K562 (cell line): ENCODE data around the gene AP3S2. TPM values are rescaled to one million over a fixed set of nuclear protein-coding genes. Genes with fewer than 3 reads are reported as not detected.

ENCODE experiments used
- ATAC-seq: fragments of 200-7000 bp; cut with Tn5 transposase; 3 replicates; pipeline ENCODE4 v1.9.1; 2020; ENCODE audit warnings: moderate library complexity
- BruUV-seq: library from RNA; stranded (reverse); fragments of 400-500 nt; replicated peaks from 2 replicates; lab custom pipeline; 2021; lab: Mats Ljungman, UMichigan
- CTCF ChIA-PET: fragments of 300-600 bp; formaldehyde crosslinking; extraction: SDS; loops from one replicate; lab custom pipeline; 2021; ENCODE audit warnings: low intra/inter-chr PET ratio; lab: Yijun Ruan, JAX
- POLR2A ChIA-PET: fragments of 300-600, 350-650 bp; sonication (Branson Sonifier 250); formaldehyde crosslinking; extraction: SDS; loops from one replicate; lab custom pipeline; 2021; ENCODE audit warnings: antibody characterized with exemption, inconsistent platforms; lab: Yijun Ruan, JAX
- DNase-seq, 4 experiments: peaks; one replicate each; pipeline versions ENCODE4 v3.0.0 to v3.0.0-alpha.2; 2011 to 2018; ENCODE audit warnings: low spot score in 3 of 4, mixed read lengths in 3 of 4; ENCODE audit errors: extremely low read depth in 1 of 4
- FAIRE-seq: peaks from 2 replicates; lab custom pipeline; 2011; peaks lifted over from hg19 to GRCh38; lab: Jason Lieb, UNC
- H2AFZ ChIP-seq: 2 replicates; pipeline ENCODE4 v1.6.0; 2011; ENCODE audit warnings: low read depth, low read length, control low read depth, inconsistent platforms
- H3K27ac ChIP-seq: fragments of 200-600 bp; 3 replicates; pipeline ENCODE4 v1.8.0; 2011; ENCODE audit warnings: low read depth, mild to moderate bottlenecking, control low read depth, inconsistent platforms, low read length, moderate library complexity, mixed read lengths; ENCODE audit errors: extremely low read depth
- H3K27me3 ChIP-seq, 2 experiments: fragments of 300-600 bp in 1 of 2; 2 replicates in 1 of 2; 3 replicates in 1 of 2; pipeline versions ENCODE4 v1.6.0 to v1.8.0; 2011; ENCODE audit warnings: inconsistent platforms in 2 of 2, low read length in 2 of 2, mild to moderate bottlenecking in 1 of 2, mixed read lengths in 1 of 2, moderate library complexity in 1 of 2; ENCODE audit not compliant: control insufficient read depth in 2 of 2, insufficient read depth in 2 of 2
- H3K36me3 ChIP-seq: fragments of 300-600 bp; 3 replicates; pipeline ENCODE4 v1.8.0; 2011; ENCODE audit warnings: mild to moderate bottlenecking, low read length, inconsistent platforms; ENCODE audit not compliant: control insufficient read depth, insufficient read depth
- H3K4me1 ChIP-seq, 2 experiments: fragments of 200-600 bp in 1 of 2; replicated peaks in 1 of 2; 2 replicates in 1 of 2; 3 replicates in 1 of 2; pipeline versions ENCODE4 v1.5.1 to v1.8.0; 2011; ENCODE audit warnings: inconsistent platforms in 2 of 2, low read length in 2 of 2, mild to moderate bottlenecking in 1 of 2, mixed read lengths in 1 of 2, moderate library complexity in 1 of 2; ENCODE audit not compliant: control insufficient read depth in 2 of 2, insufficient read depth in 2 of 2
- H3K4me2 ChIP-seq: 2 replicates; pipeline ENCODE4 v1.6.1; 2011; ENCODE audit warnings: low read length, control low read depth, inconsistent platforms, mixed read lengths; ENCODE audit not compliant: insufficient read depth
- H3K4me3 ChIP-seq: fragments of 200-600 bp; sonication (generic), shearing (Covaris generic); 2 replicates; pipeline ENCODE4 v1.5.1; 2016; ENCODE audit warnings: control low read depth, inconsistent platforms
- H3K79me2 ChIP-seq: fragments of 200-600 bp; 3 replicates; pipeline ENCODE4 v1.8.0; 2011; ENCODE audit warnings: low read length, inconsistent platforms; ENCODE audit not compliant: control insufficient read depth, insufficient read depth
- H3K9ac ChIP-seq, 2 experiments: 2 replicates each; pipeline versions ENCODE4 v1.6.0 to v1.6.1; 2011; ENCODE audit warnings: low read depth in 2 of 2, low read length in 2 of 2, control low read depth in 1 of 2, inconsistent platforms in 1 of 2, mild to moderate bottlenecking in 1 of 2, mixed read lengths in 1 of 2; ENCODE audit not compliant: insufficient read depth in 1 of 2
- H3K9me1 ChIP-seq: one replicate; pipeline ENCODE4 v1.6.0; 2011; ENCODE audit warnings: inconsistent platforms, mild to moderate bottlenecking, low read length, moderate library complexity; ENCODE audit not compliant: control insufficient read depth, insufficient read depth
- H3K9me3 ChIP-seq: replicated peaks from 2 replicates; pipeline ENCODE4 v1.5.1; 2011; ENCODE audit warnings: low read depth, low read length, inconsistent platforms; ENCODE audit not compliant: control insufficient read depth, insufficient read depth
- H4K20me1 ChIP-seq: replicated peaks from 2 replicates; pipeline ENCODE4 v1.6.1; 2011; ENCODE audit warnings: low read length, inconsistent platforms, mixed read lengths; ENCODE audit not compliant: control insufficient read depth, insufficient read depth
- ADNP ChIP-seq: fragments of 200-800 bp; sonication (Bioruptor generic); IDR thresholded peaks from 2 replicates; pipeline ENCODE4 v1.6.1; 2016; ENCODE audit warnings: missing genetic modification characterization, missing compliant biosample characterization
- CAMTA2 ChIP-seq: fragments of 250-450 bp; sonication (Bioruptor Pico); conservative IDR thresholded peaks from 2 replicates; pipeline ENCODE4 v1.5.1; 2022
- E2F4 ChIP-seq: sonication (generic); formaldehyde crosslinking; IDR thresholded peaks from 2 replicates; pipeline ENCODE4 v1.8.0; 2022; ENCODE audit warnings: mild to moderate bottlenecking, low read depth, missing genetic modification reagents
- ERF ChIP-seq: fragments of 450-650 bp; formaldehyde crosslinking; IDR thresholded peaks from 2 replicates; pipeline ENCODE4 v1.4.0; 2020; ENCODE audit warnings: mild to moderate bottlenecking, mixed read lengths
- IFI16 ChIP-seq: fragments of 250-450 bp; sonication (Bioruptor Pico); IDR thresholded peaks from 2 replicates; pipeline ENCODE4 v2.1.2; 2022; ENCODE audit warnings: mild to moderate bottlenecking, inconsistent platforms
- MAFF ChIP-seq: IDR thresholded peaks from 2 replicates; pipeline ENCODE4 v1.6.1; 2012; ENCODE audit warnings: low read length, improper control_type of control experiment
- MAFG ChIP-seq: fragments of 450-650 bp; conservative IDR thresholded peaks from 2 replicates; pipeline ENCODE4 v1.6.1; 2016; ENCODE audit warnings: missing genetic modification characterization, missing compliant biosample characterization
- MCM5 ChIP-seq: fragments of 450-650 bp; IDR thresholded peaks from 2 replicates; pipeline ENCODE4 v1.6.1; 2016; ENCODE audit warnings: low read depth
- NCOA1 ChIP-seq: fragments of 450-650 bp; IDR thresholded peaks from 2 replicates; pipeline ENCODE4 v1.6.1; 2016; ENCODE audit warnings: low read depth
- NCOR1 ChIP-seq: fragments of 450-650 bp; IDR thresholded peaks from 2 replicates; pipeline ENCODE4 v1.6.1; 2016; ENCODE audit warnings: mild to moderate bottlenecking, moderate library complexity
- NFIC ChIP-seq: fragments of 450-650 bp; IDR thresholded peaks from 2 replicates; pipeline ENCODE4 v1.6.1; 2017; ENCODE audit warnings: mild to moderate bottlenecking, inconsistent platforms
- NONO ChIP-seq, 2 experiments: fragments of 200-400 bp in 1 of 2; fragments of 450-650 bp in 1 of 2; formaldehyde crosslinking in 1 of 2; IDR thresholded peaks; 2 replicates each; pipeline ENCODE4 v1.6.1; 2017; ENCODE audit warnings: low read depth in 2 of 2, mild to moderate bottlenecking in 2 of 2, moderate library complexity in 2 of 2, low read length in 1 of 2
- RBBP5 ChIP-seq: fragments of 200-600 bp; sonication (generic); IDR thresholded peaks from 2 replicates; pipeline ENCODE4 v1.6.1; 2012; ENCODE audit warnings: borderline replicate concordance, mild to moderate bottlenecking, low read length, control low read depth, inconsistent platforms; ENCODE audit not compliant: insufficient read depth, poor library complexity, severe bottlenecking
- RBFOX2 ChIP-seq: fragments of 200-400 bp; formaldehyde crosslinking; IDR thresholded peaks from 2 replicates; pipeline ENCODE4 v1.6.1; 2017; ENCODE audit warnings: low read depth, mild to moderate bottlenecking, low read length, moderate library complexity
- SMARCE1 ChIP-seq: fragments of 450-650 bp; IDR thresholded peaks from 2 replicates; pipeline ENCODE4 v1.7.1; 2016; ENCODE audit warnings: mild to moderate bottlenecking
- SRSF7 ChIP-seq: fragments of 200-400 bp; formaldehyde crosslinking; optimal IDR thresholded peaks from 2 replicates; pipeline ENCODE3; 2017; ENCODE audit warnings: mild to moderate bottlenecking, low read depth, low read length
- TGIF2 ChIP-seq: sonication (generic); formaldehyde crosslinking; IDR thresholded peaks from 2 replicates; pipeline ENCODE4 v1.8.1; 2022; ENCODE audit warnings: mild to moderate bottlenecking, missing genetic modification reagents, moderate library complexity
- THRA ChIP-seq: fragments of 450-650 bp; IDR thresholded peaks from 2 replicates; pipeline ENCODE4 v1.6.1; 2017; ENCODE audit warnings: mild to moderate bottlenecking, moderate library complexity
- ZFP1 ChIP-seq: fragments of 450-650 bp; formaldehyde crosslinking; IDR thresholded peaks from 2 replicates; pipeline ENCODE4 v1.4.0; 2020; ENCODE audit warnings: mild to moderate bottlenecking, mixed read lengths
- ZFX ChIP-seq: sonication (generic); formaldehyde crosslinking; IDR thresholded peaks from 2 replicates; pipeline ENCODE4 v1.8.0; 2022; ENCODE audit warnings: mild to moderate bottlenecking, missing genetic modification reagents, moderate library complexity
- ZNF224 ChIP-seq: sonication (generic); formaldehyde crosslinking; IDR thresholded peaks from 2 replicates; pipeline ENCODE4 v1.8.0; 2022; ENCODE audit warnings: mild to moderate bottlenecking, missing genetic modification reagents
- ZNF316 ChIP-seq: fragments of 450-650 bp; IDR thresholded peaks from 2 replicates; pipeline ENCODE4 v1.6.1; 2016
- ZNF75A ChIP-seq: fragments of 450-650 bp; formaldehyde crosslinking; IDR thresholded peaks from 2 replicates; pipeline ENCODE4 v1.4.0; 2020; ENCODE audit warnings: mild to moderate bottlenecking
- WGBS: fragments of 100-300 bp; shearing (Covaris generic); methylation state at CpG from one replicate; pipeline ENCODE4 v1.1.6; 2016; ENCODE audit warnings: low coverage, mixed read lengths; ENCODE audit not compliant: insufficient coverage; ENCODE audit errors: missing lambda C conversion rate; 5-methylcytosine and 5-hydroxymethylcytosine counted together
- in situ Hi-C: fragments of 300-500 bp; cut with MboI; formaldehyde crosslinking; loops from 4 replicates; pipeline ENCODE4 v1.15.0; 2018; ENCODE audit warnings: inconsistent platforms, mixed read lengths
- intact Hi-C: fragments of 100-400 bp; cut with micrococcal nuclease; formaldehyde crosslinking; loops from 2 replicates; pipeline ENCODE4 v1.14.2; 2022
- polyA plus RNA-seq, 8 experiments: library from polyadenylated mRNA; depleted of rRNA in 4 of 8; stranded (reverse) in 5 of 8; unstranded in 3 of 8; fragments of >200 nt; fragmentation: Nextera tagmentation in 2 of 8; fragmentation: Illumina TruSeq in 1 of 8; extraction: Ambion mirVana in 2 of 8; extraction: Trizol in 1 of 8; gene quantifications; 2 replicates each; pipeline versions ENCODE4 v1.2.1 to v1.2.3, GENCODE V29; 2011 to 2014; ENCODE audit warnings: inconsistent platforms in 1 of 8, missing spikeins in 1 of 8
- total RNA-seq, 7 experiments: library from RNA; depleted of rRNA in 6 of 7; stranded (reverse); fragments of >200 nt in 6 of 7; fragmentation: Illumina TruSeq in 2 of 7; extraction: Trizol in 2 of 7; gene quantifications; 2 replicates each; pipeline versions ENCODE4 v1.2.1 to v1.2.3, GENCODE V29; 2011 to 2021; ENCODE audit warnings: low replicate concordance in 1 of 7
- TF ChIP-seq, protein P1 (sequence below): sonication (generic); formaldehyde crosslinking; IDR thresholded peaks from 2 replicates; pipeline ENCODE4 v1.8.0; 2022; ENCODE audit warnings: mild to moderate bottlenecking, missing genetic modification reagents

The AP3S2 gene
- total and polyA plus RNA-seq, 9 of the 15 experiments (the other 6 are each of a cell fraction or from before 2014, with no cell fraction given) = 16.4 to 54.1 (median 37.4) TPM

DNA sequence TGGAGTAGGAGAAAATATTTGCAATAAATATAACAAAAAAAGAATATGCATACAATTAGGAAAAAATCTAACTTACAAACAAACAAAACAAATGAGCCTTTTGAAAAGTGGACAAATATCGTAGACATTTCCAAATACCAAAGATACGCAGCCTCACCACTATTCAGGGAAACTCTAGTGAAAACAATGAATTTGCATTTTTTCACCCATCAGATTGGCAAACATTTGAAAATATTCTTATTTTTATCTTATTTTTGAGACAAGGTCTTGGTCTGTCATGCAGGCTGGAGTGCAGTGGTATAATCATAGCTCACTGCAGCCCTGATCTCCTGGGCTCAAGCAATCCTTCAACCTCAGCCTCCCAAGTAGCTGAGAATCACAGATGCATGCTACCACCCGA is 15.5 kb downstream of the AP3S2 start:
- ChIA-PET CTCF (no interaction called here), POLR2A (interaction anchor here (0.6 to 1.4 kb wide), 5 partner anchors 10 to 148 kb away, joined by 3 to 5 read pairs (median 3); partner anchors contain the start of gene AP3S2)
- 65% methylated on average over 3 of the region's 3 CpGs for WGBS
- Histone ChIP-seq H2AFZ (no peak overlapping the region), H3K36me3 (peaks cover 37% of the 10 kb centered on the region; the same call in 1 of the 3 replicates), H3K9me3 (no peaks in the 10 kb centered on the region), H3K79me2 (no peaks in the 10 kb centered on the region), H3K4me3 (no peak overlapping the region), H3K27ac (no peak overlapping the region), H4K20me1 (no peaks in the 10 kb centered on the region), H3K27me3 (no peaks in the 10 kb centered on the region), H3K4me2 (no peak overlapping the region), H3K9ac (no peak overlapping the region), H3K9me1 (no peaks in the 10 kb centered on the region), H3K4me1 (peaks cover 0 to 3% of the 10 kb centered on the region in 2 experiments; a peak in 1 of 5 replicates)
- BruUV-seq = no TSS peak
- intact Hi-C loops = no loop called here
- FAIRE-seq (no peak), DNase-seq (no peak), ATAC-seq (no peak)
- in situ Hi-C loops = loop anchor here (5.0 kb wide), 1 partner anchor 121 kb away; no protein-coding TSS in a partner anchor
- no peak for TF ChIP-seq ZFX (CRISPR knock-in tag)
- TF ChIP-seq RBBP5 = no peak
- no peak for TF ChIP-seq ZNF224 (CRISPR knock-in tag)
- no peak for TF ChIP-seq SMARCE1
- TF ChIP-seq NCOR1 = no peak
- TF ChIP-seq, protein P1, sequence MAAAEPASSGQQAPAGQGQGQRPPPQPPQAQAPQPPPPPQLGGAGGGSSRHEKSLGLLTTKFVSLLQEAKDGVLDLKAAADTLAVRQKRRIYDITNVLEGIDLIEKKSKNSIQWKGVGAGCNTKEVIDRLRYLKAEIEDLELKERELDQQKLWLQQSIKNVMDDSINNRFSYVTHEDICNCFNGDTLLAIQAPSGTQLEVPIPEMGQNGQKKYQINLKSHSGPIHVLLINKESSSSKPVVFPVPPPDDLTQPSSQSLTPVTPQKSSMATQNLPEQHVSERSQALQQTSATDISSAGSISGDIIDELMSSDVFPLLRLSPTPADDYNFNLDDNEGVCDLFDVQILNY (CRISPR knock-in tag) = no peak
- no peak for TF ChIP-seq SRSF7
- no peak for TF ChIP-seq ZNF75A (CRISPR knock-in tag)
- TF ChIP-seq MAFG (tag) = peak; percentile 57
- no peak for TF ChIP-seq ZFP1 (CRISPR knock-in tag)
- peak; percentile 39 for TF ChIP-seq ZNF316
- 0 out of 2 replicates have a peak, but pooled peaks have one; percentile 4 for TF ChIP-seq MAFF
- TF ChIP-seq E2F4 (CRISPR knock-in tag) = no peak
- no peak for TF ChIP-seq TGIF2 (CRISPR knock-in tag)
- TF ChIP-seq NONO (IDR thresholded peaks at IDR 0.05; ENCODE audit: low read depth in 2 of 2, low read length in 1 of 2) = no peak
- no peak for TF ChIP-seq RBFOX2
- no peak for TF ChIP-seq NCOA1
- no peak for TF ChIP-seq ERF
- no peak for TF ChIP-seq IFI16 (CRISPR knock-in tag)
- no peak for TF ChIP-seq THRA
- no peak for TF ChIP-seq MCM5
- no peak for TF ChIP-seq ADNP (tag)
- no peak for TF ChIP-seq NFIC
- no peak for TF ChIP-seq CAMTA2 (CRISPR knock-in tag)
